ENCODE data around the gene KRT75.

GRCh38 chr12:52427083-52427482 is 7.1 kb downstream of the KRT75 start:
- TF ChIP-seq CTCF (IDR thresholded peaks at IDR 0.05) (no peak), POLR2AphosphoS5 (IDR thresholded peaks at IDR 0.05) (no peak), POLR2A (IDR thresholded peaks at IDR 0.05) (no peak)
